HG03442 (cell line): Measurements from ENCODE around the gene COL24A1.
"Not testable (repeated sequence)": the region's sequence is repeated elsewhere in the genome, so short reads cannot be mapped to it uniquely, and the experiment has no call there.

Experiments used
- ATAC-seq: cut with Tn5 transposase; IDR thresholded peaks from one replicate; pipeline ENCODE4 v1.9.1; 2021; ENCODE audit warnings: mild to moderate bottlenecking, moderate library complexity; ENCODE audit not compliant: unreplicated experiment

Gene COL24A1

DNA sequence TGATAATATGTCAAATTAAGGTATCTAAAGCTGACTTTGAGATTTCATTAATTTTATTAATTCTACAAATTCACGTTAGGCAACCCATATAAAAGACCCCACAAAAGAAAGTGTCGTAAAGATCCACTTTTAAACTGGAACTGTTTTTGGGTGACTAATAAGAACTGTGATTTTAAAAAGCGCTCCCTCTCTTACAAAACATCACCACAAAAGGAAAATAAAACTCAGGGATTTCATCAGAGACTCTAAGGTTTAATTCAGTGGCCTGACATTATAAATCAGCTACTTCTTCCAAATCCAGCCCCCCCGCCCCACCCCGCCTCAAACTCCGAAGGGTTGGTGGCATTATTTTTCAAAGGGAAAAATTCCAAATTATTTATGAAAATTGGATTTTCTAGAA, 2.7 kb downstream of the COL24A1 start:
- ATAC-seq = no peak

DNA sequence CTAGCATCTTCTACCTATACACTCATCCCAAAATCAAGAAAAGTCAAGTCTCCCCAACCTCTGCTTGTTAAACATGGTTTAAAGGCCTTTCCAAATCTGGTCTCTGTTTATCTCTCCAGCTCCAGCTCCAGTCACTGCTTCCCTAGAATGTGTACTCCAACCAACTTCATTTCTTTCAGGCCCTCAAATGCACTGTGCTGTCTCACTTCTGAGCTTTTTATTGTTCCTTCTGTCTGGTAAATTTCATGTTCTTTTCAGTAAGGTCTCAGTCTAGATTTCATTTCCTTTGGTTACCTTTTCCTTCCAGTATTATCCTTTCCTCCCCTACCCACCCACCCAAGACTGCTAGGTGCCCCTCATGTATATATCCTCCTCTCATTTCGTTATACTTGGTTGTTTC, 3.7 kb downstream of the COL24A1 start:
- ATAC-seq = no peak

DNA sequence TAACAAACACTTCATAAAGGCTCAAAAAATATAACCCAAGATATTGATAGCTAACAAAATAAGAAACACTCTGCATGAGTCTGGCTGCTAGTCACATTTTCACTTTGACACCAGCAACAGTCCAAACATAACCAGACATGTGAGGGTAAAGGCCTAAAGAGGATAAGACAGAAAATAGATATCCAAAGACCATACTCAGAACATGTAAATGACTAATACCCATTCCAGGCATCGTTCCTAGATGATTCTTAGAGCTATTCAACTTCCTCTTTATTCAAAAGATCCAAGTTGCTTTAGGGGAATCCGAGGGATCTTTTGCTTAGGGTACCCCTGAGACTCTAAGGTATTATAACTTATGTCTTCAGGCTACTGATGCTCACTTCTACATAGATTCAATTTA, 5.1 kb downstream of the COL24A1 start:
- ATAC-seq = no peak

DNA sequence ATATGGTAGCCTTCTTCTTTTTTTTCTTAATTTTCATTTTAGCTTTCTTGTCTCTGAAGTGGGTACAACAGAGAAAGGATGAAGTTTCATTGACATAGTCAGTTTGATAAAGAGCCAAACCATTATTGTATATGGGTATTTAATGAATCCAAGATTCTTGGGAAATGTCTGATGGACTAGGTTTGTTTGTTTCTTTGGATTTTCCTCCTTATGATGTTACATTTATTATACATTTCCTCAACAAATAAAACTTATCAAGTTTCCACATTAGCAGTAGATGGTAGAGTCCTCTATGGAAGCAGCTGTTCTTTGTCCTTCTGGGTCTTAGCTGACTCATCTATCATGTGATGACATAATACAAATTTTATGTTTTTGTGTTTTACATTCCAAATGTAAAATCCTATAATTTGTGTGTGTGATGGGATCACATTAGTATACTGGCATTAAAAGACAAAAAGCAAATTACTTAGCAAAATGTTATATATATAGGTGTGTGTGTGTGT, 6.0 kb downstream of the COL24A1 start:
- ATAC-seq = no peak

DNA sequence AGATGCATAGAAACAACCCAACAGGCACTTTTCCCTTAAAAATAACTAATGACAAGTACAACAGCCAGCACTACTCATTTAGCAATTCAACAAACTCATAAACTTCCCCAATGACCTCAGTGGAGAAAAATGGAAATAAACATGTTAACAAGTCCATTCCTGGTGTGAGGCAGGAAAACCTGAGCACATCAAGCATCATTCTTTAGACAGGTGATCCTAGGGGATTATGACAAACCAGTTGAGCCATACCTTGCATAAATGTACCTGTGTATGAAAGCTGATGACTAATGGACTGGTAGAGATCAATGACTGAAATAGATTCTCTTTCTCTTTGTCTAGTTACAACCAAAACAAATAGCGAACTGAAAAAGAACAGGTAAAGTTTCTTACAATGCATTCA, 7.0 kb downstream of the COL24A1 start:
- ATAC-seq = no peak

DNA sequence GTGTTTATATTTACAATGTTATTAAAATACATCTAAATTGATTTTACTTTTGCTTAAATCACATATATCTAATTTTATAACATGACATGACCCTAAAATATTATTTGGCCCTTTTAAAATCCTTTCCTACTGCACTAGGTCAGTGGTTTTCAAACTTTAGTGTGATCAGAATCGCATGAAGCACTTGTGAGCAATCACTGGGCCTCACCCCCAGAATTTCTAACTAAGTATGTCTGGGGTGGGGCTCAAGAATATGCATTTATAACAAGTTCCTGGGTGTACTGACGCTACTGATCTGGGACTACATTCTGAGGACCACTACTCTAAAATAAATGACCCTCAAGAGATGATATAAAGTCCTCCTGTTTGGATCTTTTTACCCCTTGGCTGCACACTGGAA, 8.8 kb downstream of the COL24A1 start:
- ATAC-seq = no peak

DNA sequence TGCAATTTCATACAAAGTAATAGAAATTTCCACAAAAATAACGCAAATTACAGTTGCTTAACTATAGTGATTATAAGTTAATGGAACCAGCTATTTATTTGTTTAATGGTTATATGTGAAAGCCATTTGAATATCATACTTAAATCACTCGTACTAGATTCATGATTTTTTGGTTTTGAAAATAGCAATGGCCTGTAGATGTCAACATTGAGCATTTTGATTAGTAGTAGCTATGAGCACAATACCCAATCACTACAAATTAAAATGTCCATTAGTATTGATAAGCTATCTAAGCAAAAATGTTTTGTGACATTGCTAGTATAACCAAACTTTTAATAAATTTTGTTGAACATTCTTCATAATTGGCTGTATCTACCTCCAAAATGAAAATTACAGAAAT, 10.0 kb downstream of the COL24A1 start:
- no peak for ATAC-seq

DNA sequence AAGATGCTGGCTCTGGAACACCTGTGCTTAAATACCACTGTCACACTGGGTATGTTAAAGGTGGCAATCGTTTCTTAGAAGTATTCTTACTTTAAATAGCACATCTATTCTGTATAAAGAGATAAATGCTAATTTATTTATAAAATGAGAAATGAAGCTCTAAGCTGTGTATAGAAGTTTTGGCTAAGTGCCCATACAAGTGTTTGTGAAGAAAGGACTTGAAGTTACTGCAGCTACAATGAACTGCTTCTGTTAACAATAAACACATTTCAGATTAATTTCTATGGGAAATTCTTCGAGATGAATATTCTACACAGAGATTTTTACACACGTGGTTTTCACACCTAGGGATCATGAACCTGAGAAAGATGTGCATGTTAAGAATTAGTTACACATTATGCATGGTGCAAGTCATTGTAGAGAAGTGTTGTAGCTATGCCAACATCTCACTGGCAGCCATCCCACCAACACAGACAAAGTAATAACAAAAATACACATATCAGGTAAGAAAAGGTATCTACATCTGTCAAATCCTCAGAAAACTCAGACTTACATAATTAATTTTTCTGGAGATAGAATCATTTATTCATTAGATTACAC, 16.2 kb downstream of the COL24A1 start:
- no peak for ATAC-seq

DNA sequence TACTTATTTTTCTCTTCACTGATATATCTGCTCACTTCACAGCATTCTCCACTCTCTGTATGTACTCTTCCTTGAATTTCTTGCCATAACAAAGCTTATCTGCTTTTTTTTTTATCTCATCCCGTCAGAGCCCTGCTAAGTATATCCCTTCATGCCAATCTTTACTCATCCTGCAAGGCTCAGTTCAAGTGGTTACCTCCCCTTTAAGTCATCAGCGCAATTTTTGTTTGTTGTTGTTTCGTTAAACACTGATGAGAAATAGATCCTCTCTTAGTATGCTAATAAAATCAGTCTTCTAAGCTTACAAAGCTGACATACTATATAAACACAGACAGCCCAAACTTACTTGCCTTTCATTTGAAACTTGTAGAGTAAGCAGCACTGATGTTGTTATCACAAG, 17.8 kb downstream of the COL24A1 start:
- ATAC-seq = no peak

DNA sequence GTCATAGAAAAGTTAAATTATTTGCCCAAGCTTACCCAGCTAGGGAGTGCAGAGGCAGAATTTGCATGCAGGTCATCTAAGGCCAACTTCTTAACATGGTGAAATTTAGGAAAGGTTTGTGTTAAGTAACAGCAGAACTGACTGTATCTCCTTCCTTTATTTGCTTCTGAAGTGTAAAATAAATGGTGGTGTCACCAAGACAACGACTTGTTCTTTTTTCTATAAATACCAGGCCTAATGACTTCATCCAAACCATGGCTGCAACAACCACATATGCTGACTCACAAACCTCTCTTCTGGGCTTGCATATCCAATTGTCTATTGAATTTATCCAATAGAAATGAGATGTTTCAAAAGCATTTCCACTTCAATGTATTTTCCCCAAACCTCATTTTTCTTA, 19.1 kb downstream of the COL24A1 start:
- no peak for ATAC-seq

DNA sequence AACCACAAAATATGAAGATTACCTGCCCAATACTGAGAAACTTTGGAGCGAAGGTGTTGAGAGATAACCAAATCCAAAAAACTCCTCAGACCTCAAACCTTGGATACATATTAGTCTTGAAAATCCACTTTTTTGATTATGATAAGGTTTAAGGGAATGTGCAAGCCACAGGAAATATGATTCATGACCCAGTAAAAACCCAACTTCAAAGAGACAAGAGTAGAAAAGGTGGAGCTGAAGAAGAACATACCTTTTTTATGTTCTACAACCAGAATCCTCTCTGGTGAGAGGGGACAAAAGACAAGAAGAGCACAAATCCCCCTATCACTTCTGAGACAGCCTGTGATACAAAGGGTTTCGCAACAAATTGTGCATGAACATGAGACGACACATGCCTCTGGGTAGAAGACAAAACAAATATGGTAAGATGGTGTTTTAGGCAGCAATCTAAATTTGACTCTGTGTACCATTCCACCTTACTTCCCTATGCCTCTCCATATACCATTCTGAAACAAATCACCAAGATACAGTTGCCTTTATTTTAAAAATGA, 37.3 kb downstream of the COL24A1 start:
- ATAC-seq = no peak

DNA sequence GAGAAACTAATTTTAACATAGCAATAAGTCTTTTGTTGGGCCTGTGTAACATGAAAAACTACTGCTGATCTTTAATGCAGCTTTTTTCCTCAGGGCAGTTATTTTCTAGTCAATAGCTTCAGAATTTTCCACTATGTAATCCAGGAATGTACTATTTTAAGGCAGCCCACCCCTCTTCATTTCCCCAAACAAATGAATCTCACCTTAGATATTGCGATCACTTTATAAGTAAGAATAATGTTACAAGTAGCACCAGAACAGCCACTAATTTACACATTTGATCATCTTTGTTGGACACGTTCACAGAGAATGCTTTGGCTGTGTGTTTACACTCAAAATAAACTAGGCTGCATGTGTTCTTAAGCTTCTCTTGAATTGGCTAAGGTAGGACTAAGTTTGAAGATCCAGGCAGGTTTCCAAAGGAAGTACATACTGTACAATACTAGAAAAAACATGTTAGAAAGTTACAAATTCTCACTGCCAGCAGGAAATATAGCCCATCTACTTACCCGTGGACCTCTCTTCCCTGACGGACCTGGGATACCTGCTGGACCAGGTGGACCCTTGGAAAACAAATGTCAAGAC, 41.7 kb downstream of the COL24A1 start:
- no peak for ATAC-seq

DNA sequence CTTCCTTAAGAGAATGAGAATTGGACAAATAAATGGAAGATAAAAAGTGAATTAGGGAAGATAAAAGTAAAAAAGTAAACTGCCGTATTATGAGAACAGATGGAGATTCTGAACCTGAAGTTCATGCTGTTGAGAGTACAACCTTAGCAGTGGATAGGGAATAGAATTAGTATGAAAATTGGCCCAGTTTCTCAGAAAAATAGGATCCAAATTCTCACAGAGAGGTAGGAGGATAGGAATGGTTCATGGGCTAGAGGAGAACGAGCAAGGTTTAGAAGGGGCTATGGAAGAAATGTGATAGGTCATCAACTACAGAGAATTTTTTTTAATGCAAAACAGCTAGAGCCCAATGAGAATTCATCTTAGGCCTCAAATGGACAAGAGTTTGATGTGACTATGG, 42.3 kb downstream of the COL24A1 start:
- ATAC-seq = no peak

DNA sequence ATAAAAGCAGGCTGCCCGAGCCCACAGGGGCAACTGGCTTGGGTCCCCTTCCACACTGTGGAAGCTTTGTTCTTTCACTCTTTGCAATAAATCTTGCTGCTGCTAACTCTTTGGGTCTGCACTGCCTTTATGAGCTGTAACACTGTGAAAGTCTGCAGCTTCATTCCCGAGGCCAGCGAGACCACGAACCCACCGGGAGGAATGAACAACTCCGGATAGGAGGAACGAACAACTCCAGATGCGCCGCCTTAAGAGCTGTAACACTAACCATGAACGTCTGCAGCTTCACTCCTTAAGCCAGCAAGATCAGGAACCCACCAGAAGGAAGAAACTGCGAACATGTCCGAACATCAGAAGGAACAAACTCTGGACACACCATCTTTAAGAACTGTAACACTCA, 45.0 kb downstream of the COL24A1 start:
- not testable (repeated sequence) for ATAC-seq

DNA sequence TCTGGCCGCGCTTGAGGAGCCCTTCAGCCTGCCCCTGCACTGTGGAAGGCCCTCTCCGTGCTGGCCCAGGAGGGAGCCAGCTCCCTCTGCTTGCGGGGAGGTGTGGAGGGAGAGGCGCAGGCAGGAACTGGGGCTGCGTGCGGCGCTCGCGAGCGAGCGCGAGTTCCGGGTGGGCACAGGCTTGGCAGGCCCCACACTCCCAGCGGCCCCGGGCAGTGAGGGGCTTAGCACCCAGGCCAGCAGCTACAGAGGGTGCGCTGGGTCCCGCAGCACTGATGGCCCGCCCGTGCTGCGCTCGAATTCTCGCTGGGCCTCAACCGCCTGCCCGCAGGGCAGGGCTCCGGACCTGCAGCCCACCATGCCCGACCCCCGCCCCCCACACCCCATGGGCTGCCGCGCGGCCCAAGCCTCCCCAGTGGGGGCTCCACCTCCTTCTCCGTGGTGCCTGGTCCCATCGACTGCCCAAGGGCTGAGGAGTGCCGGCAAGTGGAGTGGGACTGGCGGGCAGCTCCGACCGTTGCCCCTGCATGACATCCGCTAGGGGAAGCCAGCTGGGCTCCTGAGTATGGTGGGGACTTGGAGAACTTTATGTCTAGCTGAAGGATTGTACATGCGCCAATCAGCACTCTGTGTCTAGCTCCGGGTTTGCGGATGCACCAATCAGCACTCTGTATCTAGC, 46.0 kb downstream of the COL24A1 start:
- no peak for ATAC-seq

DNA sequence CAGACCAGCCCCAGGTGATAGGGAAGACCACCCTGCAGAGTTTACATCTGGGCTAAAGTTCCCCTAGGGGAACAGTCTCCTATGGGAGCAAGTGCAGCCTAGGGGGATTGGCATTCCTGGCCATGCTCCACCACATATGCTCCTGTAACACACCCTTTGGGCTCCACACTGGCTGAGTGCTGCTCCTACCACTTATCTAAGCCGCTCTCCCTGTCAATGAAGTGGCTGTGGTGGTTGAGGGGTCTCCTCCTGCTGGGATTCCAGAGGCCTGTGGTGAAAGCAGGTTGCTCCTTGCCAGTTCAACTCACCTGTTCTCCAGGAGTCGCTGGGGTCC, 51.1 kb downstream of the COL24A1 start:
- ATAC-seq = no peak

DNA sequence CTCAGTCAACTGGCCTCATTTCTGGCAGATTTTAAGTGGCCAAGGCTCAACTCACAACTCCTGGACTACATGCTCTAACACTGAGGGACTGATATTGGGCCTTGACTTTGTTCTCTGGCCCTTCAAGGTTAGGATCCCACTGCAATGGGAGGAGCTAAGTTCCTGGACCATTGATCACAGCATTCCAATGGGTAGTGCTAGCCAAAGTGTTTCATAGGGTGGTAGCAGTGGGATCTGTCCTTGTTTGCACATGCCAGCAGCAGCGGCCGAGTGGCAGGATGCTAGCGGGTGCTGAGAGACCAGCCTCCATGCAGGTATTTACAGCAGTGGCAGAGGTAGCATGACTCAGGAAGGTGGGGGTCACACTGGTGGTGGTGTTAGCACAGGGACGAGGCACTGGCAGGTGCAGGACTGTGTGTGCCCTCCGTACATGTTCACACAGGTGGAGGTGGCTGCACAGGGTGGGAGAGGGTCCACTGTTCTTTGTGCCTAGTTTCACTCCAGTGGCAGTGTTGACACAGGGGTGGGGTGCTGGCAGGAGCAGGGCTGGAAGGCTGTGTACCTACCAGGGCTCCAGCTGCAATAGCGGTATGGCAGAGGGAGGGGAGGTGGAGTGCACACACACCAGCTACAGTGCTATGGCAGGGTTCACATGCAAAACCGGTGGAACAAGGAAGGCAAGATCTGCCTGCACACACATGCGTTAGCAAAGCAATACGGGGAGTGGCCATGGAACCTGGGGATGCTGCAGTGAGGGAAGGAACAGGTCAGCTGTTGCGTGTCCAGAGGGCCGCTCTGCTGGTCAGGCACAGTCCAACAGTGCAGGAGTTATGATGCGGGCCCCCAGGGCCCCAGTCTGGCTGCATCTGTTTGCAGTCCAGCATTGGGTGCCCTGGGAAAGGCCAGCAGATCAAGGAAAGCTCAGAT, 51.7 kb downstream of the COL24A1 start:
- no peak for ATAC-seq

DNA sequence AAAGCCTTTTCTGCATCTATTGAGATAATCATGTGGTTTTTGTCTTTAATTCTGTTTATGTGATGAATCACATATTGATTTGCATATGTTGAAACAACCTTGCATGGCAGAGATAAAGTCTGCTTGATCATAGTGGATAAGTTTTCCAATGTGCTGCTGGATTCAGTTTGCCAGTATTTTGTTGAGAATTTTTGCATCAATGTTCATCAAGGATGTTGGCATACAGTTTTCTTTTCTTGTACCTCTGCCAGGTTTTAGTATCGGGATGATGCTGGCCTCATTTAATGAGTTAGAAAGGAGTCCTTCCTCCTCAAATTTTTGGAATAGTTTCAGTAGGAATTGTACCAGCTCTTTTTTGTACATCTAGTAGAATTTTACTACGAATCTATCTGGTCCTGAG, 55.0 kb downstream of the COL24A1 start:
- no peak for ATAC-seq

DNA sequence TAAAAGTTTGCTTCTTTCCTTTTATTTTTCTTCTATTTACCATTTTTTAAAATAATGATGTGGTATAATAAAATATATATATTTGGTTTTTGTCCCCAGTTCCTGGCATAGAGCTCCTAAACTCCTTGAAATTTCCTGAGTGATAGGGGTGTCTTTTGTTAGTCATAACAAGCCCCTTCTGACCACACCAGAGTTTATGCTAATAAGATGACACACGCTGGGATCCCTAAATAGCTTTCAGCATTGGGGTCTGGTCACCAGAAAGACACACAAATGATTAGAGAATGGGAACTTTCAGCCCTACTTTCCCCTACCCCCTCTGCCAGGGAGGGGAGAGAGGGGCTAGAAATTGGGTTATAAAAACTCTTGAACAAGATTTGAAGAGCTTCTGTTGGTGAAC, 56.2 kb downstream of the COL24A1 start:
- no peak for ATAC-seq

DNA sequence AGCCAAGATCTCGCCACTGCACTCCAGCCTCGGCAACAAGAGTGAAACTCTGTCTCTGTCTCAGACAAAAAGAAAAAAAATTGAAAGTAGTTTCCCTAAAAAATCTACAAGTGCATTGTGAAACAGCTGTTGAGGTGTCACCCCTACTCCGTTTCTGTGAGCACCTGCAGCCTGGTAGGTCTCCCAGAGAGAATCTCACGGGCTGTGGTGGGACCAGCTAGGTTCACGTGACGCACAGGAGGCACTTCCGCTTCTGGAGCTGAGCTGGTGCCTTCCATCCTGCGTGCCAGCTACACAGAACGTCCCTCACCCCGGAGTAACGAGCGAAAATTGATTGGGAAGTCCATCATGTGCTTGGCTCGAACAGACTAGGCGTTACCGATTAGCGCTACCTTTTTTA, 66.8 kb downstream of the COL24A1 start:
- no peak for ATAC-seq

DNA sequence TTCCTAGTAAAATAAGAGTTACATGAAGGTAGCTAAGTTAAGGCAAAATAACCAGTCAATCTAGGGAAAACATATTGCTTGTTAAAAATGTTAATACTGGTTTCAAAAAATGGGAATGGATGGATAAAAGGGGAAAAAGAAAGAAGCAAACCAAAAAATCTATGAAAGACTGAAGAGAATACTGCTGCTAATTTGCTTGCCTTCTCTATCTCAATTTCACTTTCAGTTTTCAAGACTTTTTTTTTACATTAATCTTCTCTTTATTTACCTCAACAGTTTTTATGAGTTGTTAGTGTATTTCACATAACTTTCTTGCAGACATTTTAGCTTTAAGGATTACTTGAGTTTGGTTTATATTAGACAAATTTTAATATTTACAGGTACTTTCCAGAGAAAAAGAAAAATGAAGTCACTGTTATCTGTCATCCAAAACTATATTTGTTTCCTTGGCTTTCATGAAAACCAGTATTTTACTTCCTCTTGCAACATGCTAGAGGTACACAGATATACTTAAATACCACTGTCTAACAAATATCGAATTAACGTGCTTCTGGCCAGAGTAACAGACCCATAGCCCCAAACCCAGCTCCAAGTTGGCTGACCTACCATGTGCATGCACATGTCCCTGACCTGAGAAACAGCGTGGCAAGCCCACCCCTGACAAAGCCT, 70.7 kb downstream of the COL24A1 start:
- ATAC-seq = peak; percentile 39
